MM.1S (cell line): Measurements from ENCODE around the gene C3orf18.

Source experiments
- DNase-seq: peaks from one replicate; pipeline ENCODE4 v3.0.0-alpha.2; 2015
- H2AFZ ChIP-seq: fragments of 300-600 bp; sonication (generic); 2 replicates; pipeline ENCODE4 v1.6.0; 2016; ENCODE audit warnings: antibody characterized with exemption, low read length
- H3F3A ChIP-seq: fragments of 300-600 bp; sonication (generic); 2 replicates; pipeline ENCODE4 v1.6.1; 2016; ENCODE audit warnings: mild to moderate bottlenecking, antibody characterized with exemption, low read length, moderate library complexity, mixed read lengths; ENCODE audit not compliant: insufficient read depth
- H3K27ac ChIP-seq: fragments of 300-600 bp; sonication (generic); 2 replicates; pipeline ENCODE4 v1.5.1; 2016; ENCODE audit warnings: mild to moderate bottlenecking, low read length
- H3K27me3 ChIP-seq: fragments of 300-600 bp; sonication (generic); replicated peaks from 2 replicates; pipeline ENCODE4 v1.6.0; 2016; ENCODE audit warnings: low read length; ENCODE audit not compliant: insufficient read depth
- H3K36me3 ChIP-seq: fragments of 300-600 bp; sonication (generic); replicated peaks from 2 replicates; pipeline ENCODE4 v1.6.1; 2016; ENCODE audit warnings: mild to moderate bottlenecking, low read length, mixed read lengths; ENCODE audit not compliant: insufficient read depth
- H3K4me1 ChIP-seq: fragments of 300-600 bp; sonication (generic); 2 replicates; pipeline ENCODE4 v1.6.1; 2016; ENCODE audit warnings: low read length, mixed read lengths
- H3K4me2 ChIP-seq: fragments of 300-600 bp; sonication (generic); 2 replicates; pipeline ENCODE4 v1.6.0; 2016; ENCODE audit warnings: low read depth, low read length
- H3K4me3 ChIP-seq: fragments of 300-600 bp; sonication (generic); 2 replicates; pipeline ENCODE4 v1.5.1; 2016; ENCODE audit warnings: low read length, mixed read lengths
- H3K79me2 ChIP-seq: fragments of 300-600 bp; sonication (generic); 2 replicates; pipeline ENCODE4 v1.6.1; 2016; ENCODE audit warnings: mixed run types, low read length, mixed read lengths
- H3K9ac ChIP-seq: fragments of 300-600 bp; sonication (generic); 2 replicates; pipeline ENCODE4 v1.6.1; 2016; ENCODE audit warnings: low read length, mixed read lengths
- H3K9me2 ChIP-seq: fragments of 300-600 bp; sonication (generic); replicated peaks from 2 replicates; pipeline ENCODE4 v1.6.1; 2016; ENCODE audit warnings: mild to moderate bottlenecking, low read length, mixed read lengths; ENCODE audit not compliant: insufficient read depth
- H3K9me3 ChIP-seq: fragments of 300-600 bp; sonication (generic); replicated peaks from 2 replicates; pipeline ENCODE4 v1.6.1; 2016; ENCODE audit warnings: mild to moderate bottlenecking, low read length, mixed read lengths; ENCODE audit not compliant: insufficient read depth
- H4K20me1 ChIP-seq: fragments of 300-600 bp; sonication (generic); 2 replicates; pipeline ENCODE4 v1.6.1; 2016; ENCODE audit warnings: mild to moderate bottlenecking, low read length, moderate library complexity, mixed read lengths; ENCODE audit not compliant: insufficient read depth
- CTCF ChIP-seq: fragments of 300-600 bp; sonication (generic); IDR thresholded peaks from 2 replicates; pipeline ENCODE4 v1.5.1; 2016; ENCODE audit warnings: antibody characterized with exemption, low read length, mixed read lengths
- EZH2 ChIP-seq: fragments of 300-600 bp; sonication (generic); optimal IDR thresholded peaks from 2 replicates; pipeline ENCODE3; 2017; ENCODE audit warnings: low read depth, mild to moderate bottlenecking, antibody characterized with exemption, low read length, mixed read lengths
- EZH2phosphoT487 ChIP-seq: fragments of 300-600 bp; sonication (generic); IDR thresholded peaks from 2 replicates; pipeline ENCODE4 v1.6.1; 2018; ENCODE audit warnings: antibody characterized with exemption, low read length

C3orf18 gene

GRCh38 chr3:50532062-50532705, 35.4 kb downstream of the C3orf18 start:
- H3K27ac ChIP-seq, result no peak overlapping the region
- no peaks in the 10 kb centered on the region for H3K9me2 ChIP-seq
- H3K4me3 ChIP-seq, result no peak overlapping the region
- TF ChIP-seq CTCF (no peak), EZH2 (no peak)
- no peaks in the 10 kb centered on the region for H4K20me1 ChIP-seq
- DNase-seq, result no peak
- H3K36me3 ChIP-seq, result no peaks in the 10 kb centered on the region
- no peaks in the 10 kb centered on the region for H3F3A ChIP-seq
- no peaks in the 10 kb centered on the region for H3K4me1 ChIP-seq
- H2AFZ ChIP-seq, result no peak overlapping the region
- no peaks in the 10 kb centered on the region for H3K79me2 ChIP-seq
- H3K27me3 ChIP-seq, result peaks cover 88% of the 10 kb centered on the region
- no peaks in the 10 kb centered on the region for H3K9me3 ChIP-seq
- no peak overlapping the region for H3K4me2 ChIP-seq
- H3K9ac ChIP-seq, result no peak overlapping the region

GRCh38 chr3:50531201-50531600, 36.3 kb downstream of the C3orf18 start:
- Histone ChIP-seq H3K9me2 (no peaks in the 10 kb centered on the region), H3K9ac (no peak overlapping the region), H3K27me3 (peaks cover 80% of the 10 kb centered on the region), H3K9me3 (no peaks in the 10 kb centered on the region), H4K20me1 (no peaks in the 10 kb centered on the region), H3K27ac (no peak overlapping the region), H3K4me1 (no peaks in the 10 kb centered on the region), H3K4me2 (no peak overlapping the region), H3K4me3 (no peak overlapping the region), H2AFZ (no peak overlapping the region), H3K79me2 (no peaks in the 10 kb centered on the region), H3K36me3 (no peaks in the 10 kb centered on the region), H3F3A (no peaks in the 10 kb centered on the region)
- no peak for TF ChIP-seq CTCF
- no peak for TF ChIP-seq EZH2phosphoT487
- TF ChIP-seq EZH2, result no peak
- DNase-seq, result no peak

- DNase-seq, result no peak
- no peaks in the 10 kb centered on the region for H3K9me2 ChIP-seq
- H3K9me3 ChIP-seq, result no peaks in the 10 kb centered on the region
- H3K36me3 ChIP-seq, result no peaks in the 10 kb centered on the region
- H3K79me2 ChIP-seq, result no peaks in the 10 kb centered on the region
- no peak overlapping the region for H3K27ac ChIP-seq
- no peak overlapping the region for H3K4me2 ChIP-seq
- H3K27me3 ChIP-seq, result peaks cover 73% of the 10 kb centered on the region
- no peak for TF ChIP-seq EZH2phosphoT487
- TF ChIP-seq EZH2, result no peak
- no peak for TF ChIP-seq CTCF
- peaks cover 4% of the 10 kb centered on the region; the same call in 1 of the 2 replicates for H3K4me1 ChIP-seq
- H2AFZ ChIP-seq, result no peak overlapping the region
- H3K9ac ChIP-seq, result no peak overlapping the region
- no peaks in the 10 kb centered on the region for H3F3A ChIP-seq
- no peaks in the 10 kb centered on the region for H4K20me1 ChIP-seq
- no peak overlapping the region for H3K4me3 ChIP-seq
Observed at GRCh38 chr3:50530001-50530970, 37.3 kb downstream of the C3orf18 start.
